Ishikawa (cell line): ENCODE results near the gene PDHA1.

Source experiments
- CEBPB ChIP-seq: IDR thresholded peaks from 2 replicates; pipeline ENCODE4 v1.6.1; 2012
- CREB1 ChIP-seq: IDR thresholded peaks from 2 replicates; pipeline ENCODE4 v1.6.1; 2012; ENCODE audit warnings: low read depth
- EGR1 ChIP-seq: IDR thresholded peaks from 2 replicates; pipeline ENCODE4 v1.6.1; 2012
- EP300 ChIP-seq: IDR thresholded peaks from 2 replicates; pipeline ENCODE4 v1.6.1; 2012; ENCODE audit warnings: borderline replicate concordance
- FOXM1 ChIP-seq: IDR thresholded peaks from 2 replicates; pipeline ENCODE4 v1.6.1; 2012; ENCODE audit warnings: low read depth, borderline replicate concordance
- MAX ChIP-seq: IDR thresholded peaks from 2 replicates; pipeline ENCODE4 v1.6.1; 2012
- NFIC ChIP-seq: IDR thresholded peaks from 2 replicates; pipeline ENCODE4 v1.6.1; 2012
- RAD21 ChIP-seq: IDR thresholded peaks from 2 replicates; pipeline ENCODE4 v1.6.1; 2012; ENCODE audit warnings: low read depth
- REST ChIP-seq: IDR thresholded peaks from 2 replicates; pipeline ENCODE4 v1.6.1; 2012; ENCODE audit warnings: low read depth, mild to moderate bottlenecking
- TAF1 ChIP-seq: IDR thresholded peaks from 2 replicates; pipeline ENCODE4 v1.6.1; 2012; ENCODE audit warnings: low read depth, mild to moderate bottlenecking
- TCF12 ChIP-seq: IDR thresholded peaks from 2 replicates; pipeline ENCODE4 v1.6.1; 2012; ENCODE audit warnings: low read depth
- TEAD4 ChIP-seq: IDR thresholded peaks from 2 replicates; pipeline ENCODE4 v1.6.1; 2012
- USF1 ChIP-seq: IDR thresholded peaks from 2 replicates; pipeline ENCODE4 v1.6.1; 2012
- YY1 ChIP-seq: IDR thresholded peaks from 2 replicates; pipeline ENCODE4 v1.6.1; 2012; ENCODE audit warnings: low read depth
- ZBTB7A ChIP-seq: IDR thresholded peaks from 2 replicates; pipeline ENCODE4 v1.6.1; 2012; ENCODE audit warnings: low read depth

The PDHA1 gene

GRCh38 chrX:19392078-19392477 is 48.4 kb downstream of the PDHA1 start:
- TF ChIP-seq EP300 (no peak), TEAD4 (no peak), NFIC (no peak), YY1 (no peak), TCF12 (no peak), REST (no peak), CEBPB (no peak), FOXM1 (no peak), RAD21 (no peak), EGR1 (no peak), USF1 (no peak), TAF1 (no peak), ZBTB7A (no peak), MAX (no peak)

- TF ChIP-seq NFIC (no peak), EGR1 (no peak), FOXM1 (no peak)
These were observed 49.0 kb downstream of the PDHA1 start for GRCh38 chrX:19392703-19393102.

DNA sequence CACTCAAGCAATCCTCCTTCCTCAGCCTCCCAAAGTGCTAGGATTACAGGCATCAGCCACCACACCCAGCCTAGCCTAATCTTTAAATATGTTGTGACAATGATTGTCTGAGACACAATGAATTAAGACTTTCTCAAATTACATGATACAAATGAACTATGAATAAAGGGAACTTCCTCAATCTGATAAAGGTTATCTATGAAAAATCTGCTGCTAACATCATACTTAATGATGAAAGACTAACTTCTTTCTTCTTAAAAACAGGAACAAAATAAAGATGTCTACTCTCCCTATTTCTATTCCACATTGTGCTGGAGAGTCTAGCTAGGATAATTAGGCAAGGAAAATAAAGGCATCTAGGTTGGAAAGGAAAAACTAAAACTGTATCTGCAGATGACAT is 60.0 kb downstream of the PDHA1 start:
- TF ChIP-seq NFIC: no peak
- TF ChIP-seq FOXM1: no peak
- no peak for TF ChIP-seq TAF1
- no peak for TF ChIP-seq TCF12
- TF ChIP-seq EP300: no peak
- no peak for TF ChIP-seq USF1
- TF ChIP-seq CREB1: no peak
- no peak for TF ChIP-seq CEBPB
- no peak for TF ChIP-seq RAD21
- no peak for TF ChIP-seq TEAD4
- TF ChIP-seq ZBTB7A: no peak
- no peak for TF ChIP-seq YY1
- TF ChIP-seq REST: no peak
- no peak for TF ChIP-seq MAX
- no peak for TF ChIP-seq EGR1

GRCh38 chrX:19410259-19410658 is 66.5 kb downstream of the PDHA1 start:
- TF ChIP-seq USF1: no peak
- no peak for TF ChIP-seq ZBTB7A
- no peak for TF ChIP-seq CREB1
- TF ChIP-seq YY1: no peak
- no peak for TF ChIP-seq TAF1
- TF ChIP-seq EGR1: no peak
- TF ChIP-seq TCF12: no peak
- no peak for TF ChIP-seq FOXM1
- TF ChIP-seq TEAD4: no peak
- TF ChIP-seq EP300: no peak
- no peak for TF ChIP-seq NFIC
- no peak for TF ChIP-seq MAX
- no peak for TF ChIP-seq REST
- no peak for TF ChIP-seq CEBPB
- TF ChIP-seq RAD21: no peak
